SK-N-MC (cell line): ENCODE results near the gene PARD6B.

Source experiments
- EZH2 ChIP-seq: fragments of 200-600 bp; sonication (generic); IDR thresholded peaks from one replicate; pipeline ENCODE4 v1.6.1; 2017; ENCODE audit warnings: antibody characterized with exemption
- FOXP2 ChIP-seq: optimal IDR thresholded peaks from 2 replicates; pipeline ENCODE3; 2011; ENCODE audit warnings: mild to moderate bottlenecking, moderate library complexity; ENCODE audit not compliant: insufficient read depth; ENCODE audit errors: extremely low read length, control extremely low read depth

- TF ChIP-seq FOXP2 (no peak), EZH2 (no peak)
Observed at GRCh38 chr20:50715694-50716093, 15.7 kb upstream of the PARD6B start.
